DOHH2 (cell line): ENCODE measurements around the gene AUH.

ENCODE experiments used
- H3F3A ChIP-seq: fragments of 200-600 bp; sonication (generic), shearing (Covaris generic); 2 replicates; pipeline ENCODE4 v1.6.0; 2016; ENCODE audit warnings: antibody characterized with exemption, mild to moderate bottlenecking; ENCODE audit not compliant: control insufficient read depth, insufficient read depth
- H3K27ac ChIP-seq: fragments of 200-600 bp; sonication (generic); 2 replicates; pipeline ENCODE4 v1.5.1; 2014; ENCODE audit warnings: low read depth, mild to moderate bottlenecking, low read length, moderate library complexity
- H3K27me3 ChIP-seq: fragments of 200-600 bp; sonication (generic); 2 replicates; pipeline ENCODE4 v1.6.1; 2014; ENCODE audit warnings: mild to moderate bottlenecking, low read length, mixed read lengths; ENCODE audit not compliant: control insufficient read depth
- H3K36me3 ChIP-seq: fragments of 200-600 bp; sonication (generic); 2 replicates; pipeline ENCODE4 v1.6.1; 2014; ENCODE audit warnings: mild to moderate bottlenecking, low read length, moderate library complexity, mixed read lengths; ENCODE audit not compliant: control insufficient read depth
- H3K4me1 ChIP-seq: fragments of 200-600 bp; sonication (generic); 2 replicates; pipeline ENCODE4 v1.6.1; 2014; ENCODE audit warnings: mild to moderate bottlenecking, low read length, mixed read lengths; ENCODE audit not compliant: control insufficient read depth
- H3K4me2 ChIP-seq: fragments of 200-600 bp; sonication (generic); 2 replicates; pipeline ENCODE4 v1.6.0; 2014; ENCODE audit warnings: mild to moderate bottlenecking, low read length, moderate library complexity
- H3K4me3 ChIP-seq: fragments of 200-600 bp; sonication (generic); 2 replicates; pipeline ENCODE4 v1.5.1; 2014; ENCODE audit warnings: mild to moderate bottlenecking, low read length, mixed read lengths
- H3K79me2 ChIP-seq: fragments of 200-600 bp; sonication (generic); 2 replicates; pipeline ENCODE4 v1.6.1; 2014; ENCODE audit warnings: mild to moderate bottlenecking, low read length, mixed read lengths; ENCODE audit not compliant: control insufficient read depth
- H3K9me2 ChIP-seq: fragments of 200-600 bp; sonication (generic); replicated peaks from 2 replicates; pipeline ENCODE4 v1.6.1; 2014; ENCODE audit warnings: mild to moderate bottlenecking, low read length, mixed read lengths; ENCODE audit not compliant: control insufficient read depth
- H3K9me3 ChIP-seq: fragments of 200-600 bp; sonication (generic); 2 replicates; pipeline ENCODE4 v1.6.1; 2014; ENCODE audit warnings: antibody characterized with exemption, low read length, mixed read lengths; ENCODE audit not compliant: control insufficient read depth, insufficient read depth
- H4K20me1 ChIP-seq: fragments of 200-600 bp; sonication (generic); 2 replicates; pipeline ENCODE4 v1.6.0; 2014; ENCODE audit warnings: low read depth, mild to moderate bottlenecking, antibody characterized with exemption, low read length, moderate library complexity; ENCODE audit not compliant: control insufficient read depth, insufficient read depth
- EZH2phosphoT487 ChIP-seq: fragments of 200-600 bp; sonication (generic); IDR thresholded peaks from 2 replicates; pipeline ENCODE4 v1.6.1; 2017; ENCODE audit warnings: borderline replicate concordance, mild to moderate bottlenecking, antibody characterized with exemption, low read length, moderate library complexity, mixed read lengths
- TF ChIP-seq, protein P1 (sequence below): fragments of 200-600 bp; sonication (generic); IDR thresholded peaks from one replicate; pipeline ENCODE4 v1.5.1; 2014; ENCODE audit warnings: antibody characterized with exemption, mild to moderate bottlenecking, low read depth, low read length; ENCODE audit not compliant: poor library complexity, severe bottlenecking

The AUH gene

DNA sequence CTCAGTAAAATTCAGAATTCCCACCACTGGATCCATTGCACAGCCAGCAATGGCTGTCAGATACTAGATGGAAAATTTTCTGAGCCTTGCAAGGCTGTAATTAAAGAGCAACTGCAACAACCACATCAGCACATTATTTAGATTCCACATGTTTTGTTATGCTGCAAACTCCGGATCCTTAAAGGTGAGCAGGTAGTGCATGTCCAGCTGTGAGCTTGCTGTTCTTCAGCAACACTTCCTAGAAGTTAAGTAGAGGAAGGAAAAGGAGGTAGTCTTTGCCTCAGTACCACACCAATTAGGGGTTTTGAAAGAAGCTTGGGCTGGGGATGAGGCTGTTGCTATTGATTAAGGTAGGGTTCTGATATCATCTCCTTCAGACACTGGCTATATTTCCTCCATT lies 144.3 kb downstream of the AUH start:
- Histone ChIP-seq H3K9me3 (no peaks in the 10 kb centered on the region), H3K27ac (no peak overlapping the region), H3K79me2 (no peaks in the 10 kb centered on the region), H3K4me1 (no peaks in the 10 kb centered on the region), H3K4me3 (no peak overlapping the region), H3K9me2 (no peaks in the 10 kb centered on the region), H3K27me3 (no peaks in the 10 kb centered on the region), H3F3A (no peaks in the 10 kb centered on the region), H4K20me1 (no peaks in the 10 kb centered on the region), H3K4me2 (no peak overlapping the region), H3K36me3 (no peaks in the 10 kb centered on the region)
- TF ChIP-seq, protein P1, sequence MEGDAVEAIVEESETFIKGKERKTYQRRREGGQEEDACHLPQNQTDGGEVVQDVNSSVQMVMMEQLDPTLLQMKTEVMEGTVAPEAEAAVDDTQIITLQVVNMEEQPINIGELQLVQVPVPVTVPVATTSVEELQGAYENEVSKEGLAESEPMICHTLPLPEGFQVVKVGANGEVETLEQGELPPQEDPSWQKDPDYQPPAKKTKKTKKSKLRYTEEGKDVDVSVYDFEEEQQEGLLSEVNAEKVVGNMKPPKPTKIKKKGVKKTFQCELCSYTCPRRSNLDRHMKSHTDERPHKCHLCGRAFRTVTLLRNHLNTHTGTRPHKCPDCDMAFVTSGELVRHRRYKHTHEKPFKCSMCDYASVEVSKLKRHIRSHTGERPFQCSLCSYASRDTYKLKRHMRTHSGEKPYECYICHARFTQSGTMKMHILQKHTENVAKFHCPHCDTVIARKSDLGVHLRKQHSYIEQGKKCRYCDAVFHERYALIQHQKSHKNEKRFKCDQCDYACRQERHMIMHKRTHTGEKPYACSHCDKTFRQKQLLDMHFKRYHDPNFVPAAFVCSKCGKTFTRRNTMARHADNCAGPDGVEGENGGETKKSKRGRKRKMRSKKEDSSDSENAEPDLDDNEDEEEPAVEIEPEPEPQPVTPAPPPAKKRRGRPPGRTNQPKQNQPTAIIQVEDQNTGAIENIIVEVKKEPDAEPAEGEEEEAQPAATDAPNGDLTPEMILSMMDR = no peak
- no peak for TF ChIP-seq EZH2phosphoT487

DNA sequence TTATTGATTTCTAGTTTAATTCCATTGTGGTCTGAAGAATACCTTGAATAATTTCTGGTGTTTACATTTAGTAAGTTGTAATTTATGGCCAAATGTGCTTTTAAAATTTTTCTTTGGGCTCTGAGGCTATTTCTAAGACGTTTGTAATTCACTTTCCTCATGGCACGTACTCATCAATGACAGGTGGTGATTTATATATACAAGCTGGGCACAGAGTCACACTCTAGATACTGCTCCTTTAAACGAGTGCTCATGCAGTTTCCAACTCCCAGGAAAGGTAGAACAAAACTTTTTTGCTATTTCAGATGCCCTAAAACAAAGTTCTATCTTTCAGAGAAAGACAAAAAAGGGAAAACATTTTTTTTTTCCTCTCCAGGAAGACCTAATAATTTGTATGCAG lies 146.9 kb downstream of the AUH start:
- no peak overlapping the region for H3K4me3 ChIP-seq
- no peak overlapping the region for H3K4me2 ChIP-seq
- no peaks in the 10 kb centered on the region for H3F3A ChIP-seq
- no peaks in the 10 kb centered on the region for H3K4me1 ChIP-seq
- no peaks in the 10 kb centered on the region for H3K79me2 ChIP-seq
- H3K27me3 ChIP-seq = no peaks in the 10 kb centered on the region
- TF ChIP-seq EZH2phosphoT487 = no peak
- TF ChIP-seq, protein P1 = no peak
- no peaks in the 10 kb centered on the region for H3K9me3 ChIP-seq
- no peak overlapping the region for H3K27ac ChIP-seq
- no peaks in the 10 kb centered on the region for H3K36me3 ChIP-seq
- H4K20me1 ChIP-seq = no peaks in the 10 kb centered on the region
- no peaks in the 10 kb centered on the region for H3K9me2 ChIP-seq

DNA sequence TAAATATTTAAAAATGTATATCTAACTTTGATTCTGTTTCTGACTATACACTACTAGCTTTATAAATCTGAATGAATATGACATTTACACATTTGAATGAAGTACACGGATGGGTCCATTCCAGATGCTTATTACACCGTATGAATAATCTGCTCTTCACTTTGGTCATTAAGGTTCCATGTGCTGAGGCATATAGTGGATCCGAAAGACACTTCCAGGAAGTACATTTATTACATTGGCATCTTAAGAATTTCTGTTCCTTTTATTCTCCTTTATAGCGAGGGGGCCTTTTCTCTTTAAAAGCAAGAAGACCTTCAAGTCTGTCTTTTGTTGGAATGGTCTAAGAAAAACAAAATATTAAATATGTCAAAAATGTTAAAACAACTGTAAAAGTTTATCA lies 147.6 kb downstream of the AUH start:
- H3K27me3 ChIP-seq = no peaks in the 10 kb centered on the region
- H3K79me2 ChIP-seq = no peaks in the 10 kb centered on the region
- H3F3A ChIP-seq = no peaks in the 10 kb centered on the region
- TF ChIP-seq, protein P1 = no peak
- no peak for TF ChIP-seq EZH2phosphoT487
- no peaks in the 10 kb centered on the region for H3K9me2 ChIP-seq
- no peaks in the 10 kb centered on the region for H3K36me3 ChIP-seq
- no peak overlapping the region for H3K27ac ChIP-seq
- peaks cover 2% of the 10 kb centered on the region; the same call in 1 of the 2 replicates for H3K9me3 ChIP-seq
- no peak overlapping the region for H3K4me3 ChIP-seq
- H4K20me1 ChIP-seq = no peaks in the 10 kb centered on the region
- no peak overlapping the region for H3K4me2 ChIP-seq
- H3K4me1 ChIP-seq = no peaks in the 10 kb centered on the region
